ENCODE results near the gene SHB.

The SHB gene

GRCh38 chr9:38103340-38103739 lies 34.3 kb upstream of the SHB start:
- ChIA-PET CTCF (interaction anchor here (0.8 kb wide), 1 partner anchor 190 kb away, joined by 3 read pairs; no protein-coding TSS in a partner anchor), POLR2A (no interaction called here)
- no peak overlapping the region for H3K27ac ChIP-seq (ENCODE audit: extremely low read depth, low read depth, low read length)
- TF ChIP-seq ZNF768 (tag by site-specific recombination; IDR thresholded peaks at IDR 0.05): no peak
- peak; percentile 88 for TF ChIP-seq ZNF146 (tag by site-specific recombination; IDR thresholded peaks at IDR 0.05)
- no peaks in the 10 kb centered on the region for H3K9me3 ChIP-seq (ENCODE audit: control insufficient read depth, insufficient read depth, low read depth, low read length)
- H3K4me1 ChIP-seq (ENCODE audit: control insufficient read depth, insufficient read depth, low read length): no peaks in the 10 kb centered on the region
- no peaks in the 10 kb centered on the region for H3K36me3 ChIP-seq (ENCODE audit: control insufficient read depth in 2 of 2, insufficient read depth in 1 of 2, low read length in 2 of 2)
- no peak overlapping the region for H3K4me3 ChIP-seq (ENCODE audit: low read depth, low read length)

GRCh38 chr9:38101423-38101822 lies 32.4 kb upstream of the SHB start:
- TF ChIP-seq ZNF792 (tag by site-specific recombination; IDR thresholded peaks at IDR 0.05): no peak
- TF ChIP-seq ZNF585B (tag by site-specific recombination; IDR thresholded peaks at IDR 0.05): no peak
- TF ChIP-seq, protein P1, sequence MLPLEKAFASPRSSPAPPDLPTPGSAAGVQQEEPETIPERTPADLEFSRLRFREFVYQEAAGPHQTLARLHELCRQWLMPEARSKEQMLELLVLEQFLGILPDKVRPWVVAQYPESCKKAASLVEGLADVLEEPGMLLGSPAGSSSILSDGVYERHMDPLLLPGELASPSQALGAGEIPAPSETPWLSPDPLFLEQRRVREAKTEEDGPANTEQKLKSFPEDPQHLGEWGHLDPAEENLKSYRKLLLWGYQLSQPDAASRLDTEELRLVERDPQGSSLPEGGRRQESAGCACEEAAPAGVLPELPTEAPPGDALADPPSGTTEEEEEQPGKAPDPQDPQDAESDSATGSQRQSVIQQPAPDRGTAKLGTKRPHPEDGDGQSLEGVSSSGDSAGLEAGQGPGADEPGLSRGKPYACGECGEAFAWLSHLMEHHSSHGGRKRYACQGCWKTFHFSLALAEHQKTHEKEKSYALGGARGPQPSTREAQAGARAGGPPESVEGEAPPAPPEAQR (tag by site-specific recombination; IDR thresholded peaks at IDR 0.05): no peak
- TF ChIP-seq, protein P2, sequence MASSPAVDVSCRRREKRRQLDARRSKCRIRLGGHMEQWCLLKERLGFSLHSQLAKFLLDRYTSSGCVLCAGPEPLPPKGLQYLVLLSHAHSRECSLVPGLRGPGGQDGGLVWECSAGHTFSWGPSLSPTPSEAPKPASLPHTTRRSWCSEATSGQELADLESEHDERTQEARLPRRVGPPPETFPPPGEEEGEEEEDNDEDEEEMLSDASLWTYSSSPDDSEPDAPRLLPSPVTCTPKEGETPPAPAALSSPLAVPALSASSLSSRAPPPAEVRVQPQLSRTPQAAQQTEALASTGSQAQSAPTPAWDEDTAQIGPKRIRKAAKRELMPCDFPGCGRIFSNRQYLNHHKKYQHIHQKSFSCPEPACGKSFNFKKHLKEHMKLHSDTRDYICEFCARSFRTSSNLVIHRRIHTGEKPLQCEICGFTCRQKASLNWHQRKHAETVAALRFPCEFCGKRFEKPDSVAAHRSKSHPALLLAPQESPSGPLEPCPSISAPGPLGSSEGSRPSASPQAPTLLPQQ (tag by site-specific recombination; IDR thresholded peaks at IDR 0.05): no peak
- TF ChIP-seq ZNF658 (tag by site-specific recombination; IDR thresholded peaks at IDR 0.05): no peak
- no peak for TF ChIP-seq ZFP41 (tag by site-specific recombination; IDR thresholded peaks at IDR 0.05; ENCODE audit: borderline replicate concordance)
- no peak for TF ChIP-seq ZNF654 (tag by site-specific recombination; IDR thresholded peaks at IDR 0.05; ENCODE audit: low read depth)
- POLR2A ChIA-PET: no interaction called here
- no peak overlapping the region for H3K4me3 ChIP-seq (ENCODE audit: low read depth, low read length)
- no peaks in the 10 kb centered on the region for H3K4me1 ChIP-seq (ENCODE audit: control insufficient read depth, insufficient read depth, low read length)
- no peak overlapping the region for H3K27ac ChIP-seq (ENCODE audit: extremely low read depth, low read depth, low read length)
- H3K36me3 ChIP-seq (ENCODE audit: control insufficient read depth in 2 of 2, insufficient read depth in 1 of 2, low read length in 2 of 2): no peaks in the 10 kb centered on the region
- CTCF ChIA-PET: interaction anchor here (1.2 to 1.5 kb wide), 2 partner anchors 12 to 14 kb away, joined by 3 to 8 read pairs; no protein-coding TSS in a partner anchor
- no peaks in the 10 kb centered on the region for H3K9me3 ChIP-seq (ENCODE audit: control insufficient read depth, insufficient read depth, low read depth, low read length)

- Histone ChIP-seq H3K4me1 (ENCODE audit: control insufficient read depth, insufficient read depth, low read length) (no peaks in the 10 kb centered on the region), H3K27ac (ENCODE audit: extremely low read depth, low read depth, low read length) (no peak overlapping the region), H3K9me3 (ENCODE audit: control insufficient read depth, insufficient read depth, low read depth, low read length) (no peaks in the 10 kb centered on the region), H3K36me3 (ENCODE audit: control insufficient read depth in 2 of 2, insufficient read depth in 1 of 2, low read length in 2 of 2) (no peaks in the 10 kb centered on the region), H3K4me3 (ENCODE audit: low read depth, low read length) (no peak overlapping the region)
- ChIA-PET POLR2A (no interaction called here), CTCF (interaction anchor here (1.7 kb wide), 1 partner anchor 9 kb away, joined by 5 read pairs; no protein-coding TSS in a partner anchor)
- TF ChIP-seq PRDM2 (tag by site-specific recombination; IDR thresholded peaks at IDR 0.05; ENCODE audit: borderline replicate concordance): no peak
- TF ChIP-seq ZNF248 (tag by site-specific recombination; IDR thresholded peaks at IDR 0.05): no peak
- TF ChIP-seq SCRT2 (tag by site-specific recombination; IDR thresholded peaks at IDR 0.05): no peak
- TF ChIP-seq ZNF223 (tag by site-specific recombination; IDR thresholded peaks at IDR 0.05): no peak
- TF ChIP-seq, protein P3, sequence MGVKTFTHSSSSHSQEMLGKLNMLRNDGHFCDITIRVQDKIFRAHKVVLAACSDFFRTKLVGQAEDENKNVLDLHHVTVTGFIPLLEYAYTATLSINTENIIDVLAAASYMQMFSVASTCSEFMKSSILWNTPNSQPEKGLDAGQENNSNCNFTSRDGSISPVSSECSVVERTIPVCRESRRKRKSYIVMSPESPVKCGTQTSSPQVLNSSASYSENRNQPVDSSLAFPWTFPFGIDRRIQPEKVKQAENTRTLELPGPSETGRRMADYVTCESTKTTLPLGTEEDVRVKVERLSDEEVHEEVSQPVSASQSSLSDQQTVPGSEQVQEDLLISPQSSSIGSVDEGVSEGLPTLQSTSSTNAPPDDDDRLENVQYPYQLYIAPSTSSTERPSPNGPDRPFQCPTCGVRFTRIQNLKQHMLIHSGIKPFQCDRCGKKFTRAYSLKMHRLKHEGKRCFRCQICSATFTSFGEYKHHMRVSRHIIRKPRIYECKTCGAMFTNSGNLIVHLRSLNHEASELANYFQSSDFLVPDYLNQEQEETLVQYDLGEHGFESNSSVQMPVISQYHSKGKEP (tag by site-specific recombination; IDR thresholded peaks at IDR 0.05): no peak
- no peak for TF ChIP-seq ZNF24 (tag by site-specific recombination; IDR thresholded peaks at IDR 0.05)
- TF ChIP-seq ZEB2 (tag by site-specific recombination; IDR thresholded peaks at IDR 0.05): no peak
- no peak for TF ChIP-seq ZBTB7A (tag by site-specific recombination; IDR thresholded peaks at IDR 0.05; ENCODE audit: low read depth)
Observed at GRCh38 chr9:38096238-38096805, 27.3 kb upstream of the SHB start.
